ENCODE measurements around the gene TAF4. TPM values are rescaled to one million over a fixed set of nuclear protein-coding genes. Genes with fewer than 3 reads are reported as not detected.

Gene TAF4
- total RNA-seq, 1 donor from 2014 or later, result 11.5 TPM

DNA sequence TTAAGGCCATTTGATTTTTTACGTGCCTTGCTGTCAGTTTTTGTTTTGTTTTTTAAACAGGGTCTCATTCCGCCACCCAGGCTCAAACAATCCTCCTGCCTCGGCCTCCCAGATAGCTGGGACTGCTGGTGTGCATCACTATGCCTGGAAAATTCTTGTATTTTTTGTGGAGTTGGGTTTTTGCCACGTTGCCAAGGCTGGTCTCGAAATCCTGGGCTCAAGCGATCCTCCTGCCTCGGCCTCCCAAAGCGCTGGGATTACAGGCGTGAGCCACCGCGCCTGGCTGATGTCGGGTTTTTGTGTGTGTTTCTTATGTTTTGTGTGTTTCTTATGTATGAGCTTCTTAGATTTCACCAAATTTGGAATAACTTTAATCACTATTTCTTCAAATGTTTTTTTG, 104.8 kb downstream of the TAF4 start:
- Mint-ChIP-seq H3K9me3 (ENCODE audit: low read depth) (no peaks in the 10 kb centered on the region), H3K27ac (ENCODE audit: unreplicated experiment) (no peak overlapping the region)
- TF ChIP-seq, protein P1, sequence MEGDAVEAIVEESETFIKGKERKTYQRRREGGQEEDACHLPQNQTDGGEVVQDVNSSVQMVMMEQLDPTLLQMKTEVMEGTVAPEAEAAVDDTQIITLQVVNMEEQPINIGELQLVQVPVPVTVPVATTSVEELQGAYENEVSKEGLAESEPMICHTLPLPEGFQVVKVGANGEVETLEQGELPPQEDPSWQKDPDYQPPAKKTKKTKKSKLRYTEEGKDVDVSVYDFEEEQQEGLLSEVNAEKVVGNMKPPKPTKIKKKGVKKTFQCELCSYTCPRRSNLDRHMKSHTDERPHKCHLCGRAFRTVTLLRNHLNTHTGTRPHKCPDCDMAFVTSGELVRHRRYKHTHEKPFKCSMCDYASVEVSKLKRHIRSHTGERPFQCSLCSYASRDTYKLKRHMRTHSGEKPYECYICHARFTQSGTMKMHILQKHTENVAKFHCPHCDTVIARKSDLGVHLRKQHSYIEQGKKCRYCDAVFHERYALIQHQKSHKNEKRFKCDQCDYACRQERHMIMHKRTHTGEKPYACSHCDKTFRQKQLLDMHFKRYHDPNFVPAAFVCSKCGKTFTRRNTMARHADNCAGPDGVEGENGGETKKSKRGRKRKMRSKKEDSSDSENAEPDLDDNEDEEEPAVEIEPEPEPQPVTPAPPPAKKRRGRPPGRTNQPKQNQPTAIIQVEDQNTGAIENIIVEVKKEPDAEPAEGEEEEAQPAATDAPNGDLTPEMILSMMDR (IDR thresholded peaks at IDR 0.05), result no peak

GRCh38 chr20:61958773-61959700, 106.6 kb downstream of the TAF4 start:
- no peaks in the 10 kb centered on the region for H3K36me3 Mint-ChIP-seq (ENCODE audit: low read depth)
- H3K9me3 Mint-ChIP-seq (ENCODE audit: low read depth), result no peaks in the 10 kb centered on the region
- H3K27me3 Mint-ChIP-seq (ENCODE audit: low read depth), result peaks cover 5% of the 10 kb centered on the region
- H3K4me1 Mint-ChIP-seq (ENCODE audit: low read depth), result peaks cover 28% of the 10 kb centered on the region
- peak; percentile 76 for DNase-seq (ENCODE audit: low spot score)
- H3K4me3 Mint-ChIP-seq (ENCODE audit: unreplicated experiment), result no peak overlapping the region
- no peak overlapping the region for H3K27ac Mint-ChIP-seq (ENCODE audit: unreplicated experiment)
- TF ChIP-seq, protein P1 (IDR thresholded peaks at IDR 0.05), result no peak

More for the DNA sequence above, 104.8 kb downstream of the TAF4 start:
- Mint-ChIP-seq H3K27me3 (ENCODE audit: low read depth) (no peaks in the 10 kb centered on the region), H3K4me3 (ENCODE audit: unreplicated experiment) (no peak overlapping the region), H3K36me3 (ENCODE audit: low read depth) (no peaks in the 10 kb centered on the region), H3K4me1 (ENCODE audit: low read depth) (peaks cover 15% of the 10 kb centered on the region)
- no peak for DNase-seq (ENCODE audit: low spot score)

GRCh38 chr20:61957961-61958715, 107.5 kb downstream of the TAF4 start:
- H3K27me3 Mint-ChIP-seq (ENCODE audit: low read depth), result peaks cover 5% of the 10 kb centered on the region

GRCh38 chr20:61956396-61957342, 109.0 kb downstream of the TAF4 start:
- H3K9me3 Mint-ChIP-seq (ENCODE audit: low read depth), result no peaks in the 10 kb centered on the region
- H3K27ac Mint-ChIP-seq (ENCODE audit: unreplicated experiment), result peak overlapping the region; percentile 52
- TF ChIP-seq, protein P1 (IDR thresholded peaks at IDR 0.05), result peak; percentile 18
- H3K4me1 Mint-ChIP-seq (ENCODE audit: low read depth), result peaks cover 30% of the 10 kb centered on the region
- no peaks in the 10 kb centered on the region for H3K36me3 Mint-ChIP-seq (ENCODE audit: low read depth)
- DNase-seq (ENCODE audit: low spot score), result no peak
- H3K4me3 Mint-ChIP-seq (ENCODE audit: unreplicated experiment), result peak overlapping the region; percentile 27
- peaks cover 5% of the 10 kb centered on the region for H3K27me3 Mint-ChIP-seq (ENCODE audit: low read depth)

More at GRCh38 chr20:61957961-61958715, 107.5 kb downstream of the TAF4 start:
- H3K36me3 Mint-ChIP-seq (ENCODE audit: low read depth), result no peaks in the 10 kb centered on the region
- no peak overlapping the region for H3K4me3 Mint-ChIP-seq (ENCODE audit: unreplicated experiment)
- H3K9me3 Mint-ChIP-seq (ENCODE audit: low read depth), result no peaks in the 10 kb centered on the region
- H3K27ac Mint-ChIP-seq (ENCODE audit: unreplicated experiment), result no peak overlapping the region
- no peak for DNase-seq (ENCODE audit: low spot score)
- TF ChIP-seq, protein P1 (IDR thresholded peaks at IDR 0.05), result no peak
- H3K4me1 Mint-ChIP-seq (ENCODE audit: low read depth), result peaks cover 28% of the 10 kb centered on the region

Data from chondrocyte (in vitro differentiated cells).